Trophoblast cell (in vitro differentiated cells and primary cell): ENCODE measurements around the gene PRKACB.

ENCODE experiments used
- DNase-seq, 2 donors: peaks; one replicate each; pipeline ENCODE4 v3.0.0-alpha.2; 2016
- H2AFZ ChIP-seq: 2 replicates; pipeline ENCODE4 v1.6.1; 2013; ENCODE audit warnings: low read length, moderate library complexity, mild to moderate bottlenecking; ENCODE audit not compliant: insufficient read depth, poor library complexity
- H2AK5ac ChIP-seq: 2 replicates; pipeline ENCODE4 v1.6.1; 2013; ENCODE audit warnings: mild to moderate bottlenecking, low read length
- H2BK120ac ChIP-seq: 2 replicates; pipeline ENCODE4 v1.6.1; 2013; ENCODE audit warnings: low read length, mild to moderate bottlenecking, moderate library complexity; ENCODE audit not compliant: insufficient read depth, poor library complexity
- H2BK12ac ChIP-seq: 2 replicates; pipeline ENCODE4 v1.6.1; 2013; ENCODE audit warnings: mild to moderate bottlenecking, low read length, moderate library complexity
- H2BK5ac ChIP-seq: 2 replicates; pipeline ENCODE4 v1.6.1; 2013; ENCODE audit warnings: low read length, low read depth, moderate library complexity, mild to moderate bottlenecking; ENCODE audit not compliant: poor library complexity
- H3K14ac ChIP-seq: 2 replicates; pipeline ENCODE4 v1.6.1; 2013; ENCODE audit warnings: mild to moderate bottlenecking, low read length
- H3K18ac ChIP-seq: 2 replicates; pipeline ENCODE4 v1.6.1; 2013; ENCODE audit warnings: mild to moderate bottlenecking, low read length
- H3K23ac ChIP-seq: 2 replicates; pipeline ENCODE4 v1.6.1; 2013; ENCODE audit warnings: low read length
- H3K27ac ChIP-seq: 2 replicates; pipeline ENCODE4 v1.5.1; 2013; ENCODE audit warnings: low read depth, mild to moderate bottlenecking, inconsistent platforms, low read length, moderate library complexity
- H3K27me3 ChIP-seq: 2 replicates; pipeline ENCODE4 v1.6.1; 2013; ENCODE audit warnings: inconsistent platforms, mild to moderate bottlenecking, low read length, moderate library complexity; ENCODE audit not compliant: insufficient read depth
- H3K36me3 ChIP-seq, 2 experiments: 1 replicate in 1 of 2; 2 replicates in 1 of 2; pipeline ENCODE4 v1.6.1; 2013; ENCODE audit warnings: low read length in 2 of 2, mild to moderate bottlenecking in 2 of 2, moderate library complexity in 1 of 2; ENCODE audit not compliant: insufficient read depth in 2 of 2, control insufficient read depth in 1 of 2
- H3K4ac ChIP-seq: 2 replicates; pipeline ENCODE4 v1.6.1; 2013; ENCODE audit warnings: low read depth, mild to moderate bottlenecking, low read length, moderate library complexity
- H3K4me1 ChIP-seq, 2 experiments: 1 replicate in 1 of 2; 2 replicates in 1 of 2; pipeline ENCODE4 v1.6.1; 2013; ENCODE audit warnings: low read length in 2 of 2, mild to moderate bottlenecking in 2 of 2, moderate library complexity in 1 of 2; ENCODE audit not compliant: insufficient read depth in 2 of 2, control insufficient read depth in 1 of 2
- H3K4me2 ChIP-seq: 2 replicates; pipeline ENCODE4 v1.6.1; 2013; ENCODE audit warnings: inconsistent platforms, mild to moderate bottlenecking, low read length, moderate library complexity
- H3K4me3 ChIP-seq: 2 replicates; pipeline ENCODE4 v1.5.1; 2013; ENCODE audit warnings: mild to moderate bottlenecking, low read depth, low read length, inconsistent platforms
- H3K79me1 ChIP-seq: one replicate; pipeline ENCODE4 v1.6.1; 2013; ENCODE audit warnings: low read length
- H3K79me2 ChIP-seq: 2 replicates; pipeline ENCODE4 v1.6.1; 2013; ENCODE audit warnings: low read length, mild to moderate bottlenecking; ENCODE audit not compliant: control insufficient read depth, insufficient read depth, poor library complexity
- H3K9ac ChIP-seq: 2 replicates; pipeline ENCODE4 v1.6.1; 2013; ENCODE audit warnings: mild to moderate bottlenecking, low read length
- H3K9me3 ChIP-seq: 2 replicates; pipeline ENCODE4 v1.6.1; 2013; ENCODE audit warnings: low read depth, mild to moderate bottlenecking, control low read depth, inconsistent platforms, low read length; ENCODE audit not compliant: insufficient read depth
- H4K12ac ChIP-seq: 2 replicates; pipeline ENCODE4 v1.6.1; 2013; ENCODE audit warnings: low read depth, mild to moderate bottlenecking, low read length, moderate library complexity
- H4K8ac ChIP-seq: 2 replicates; pipeline ENCODE4 v1.6.1; 2013; ENCODE audit warnings: low read depth, mild to moderate bottlenecking, low read length, moderate library complexity
- H4K91ac ChIP-seq: one replicate; pipeline ENCODE4 v1.6.1; 2013; ENCODE audit warnings: low read depth, mild to moderate bottlenecking, low read length, moderate library complexity
- WGBS: extraction: QIAGEN DNeasy Blood & Tissue Kit; methylation state at CpG from one replicate; pipeline ENCODE4 v1.1.7; 2013; ENCODE audit warnings: missing lambda C conversion rate; ENCODE audit not compliant: insufficient read length, insufficient coverage; ENCODE audit errors: extremely low coverage; 5-methylcytosine and 5-hydroxymethylcytosine counted together

The PRKACB gene

GRCh38 chr1:84214115-84214956 lies 70.3 kb downstream of the PRKACB start:
- H3K36me3 ChIP-seq = no peaks in the 10 kb centered on the region
- no peak overlapping the region for H3K23ac ChIP-seq
- no peaks in the 10 kb centered on the region for H3K79me2 ChIP-seq
- no peak overlapping the region for H4K91ac ChIP-seq
- no CpG with 5 or more reads among the region's 8 CpGs for WGBS
- no peak overlapping the region for H2AFZ ChIP-seq
- no peaks in the 10 kb centered on the region for H3K9me3 ChIP-seq
- no peak overlapping the region for H3K4me2 ChIP-seq
- H3K18ac ChIP-seq = no peak overlapping the region
- no peak overlapping the region for H3K4me3 ChIP-seq
- no peaks in the 10 kb centered on the region for H3K4me1 ChIP-seq
- H3K79me1 ChIP-seq = no peaks in the 10 kb centered on the region
- H4K12ac ChIP-seq = no peak overlapping the region
- no peak overlapping the region for H3K14ac ChIP-seq
- no peak overlapping the region for H2AK5ac ChIP-seq
- H3K27ac ChIP-seq = no peak overlapping the region
- no peak overlapping the region for H3K9ac ChIP-seq
- no peaks in the 10 kb centered on the region for H3K27me3 ChIP-seq
- no peak overlapping the region for H2BK120ac ChIP-seq
- H3K4ac ChIP-seq = no peak overlapping the region
- H2BK5ac ChIP-seq = no peak overlapping the region
- H2BK12ac ChIP-seq = no peak overlapping the region
- no peak overlapping the region for H4K8ac ChIP-seq
- no peak for DNase-seq

- H4K12ac ChIP-seq = no peak overlapping the region
- no peak overlapping the region for H2AFZ ChIP-seq
- H3K4ac ChIP-seq = no peak overlapping the region
- no peak overlapping the region for H4K91ac ChIP-seq
- H2BK5ac ChIP-seq = no peak overlapping the region
- no peak overlapping the region for H3K4me3 ChIP-seq
- H3K14ac ChIP-seq = no peak overlapping the region
- H3K9ac ChIP-seq = no peak overlapping the region
- no peak overlapping the region for H2BK12ac ChIP-seq
- H4K8ac ChIP-seq = no peak overlapping the region
- no peaks in the 10 kb centered on the region for H3K4me1 ChIP-seq
- no peak overlapping the region for H2BK120ac ChIP-seq
- H3K79me2 ChIP-seq = no peaks in the 10 kb centered on the region
- no peaks in the 10 kb centered on the region for H3K9me3 ChIP-seq
- H3K36me3 ChIP-seq = no peaks in the 10 kb centered on the region
- no peak overlapping the region for H2AK5ac ChIP-seq
- H3K4me2 ChIP-seq = no peak overlapping the region
- no peak overlapping the region for H3K23ac ChIP-seq
- no peak for DNase-seq
- no peaks in the 10 kb centered on the region for H3K27me3 ChIP-seq
- no peak overlapping the region for H3K27ac ChIP-seq
- no peaks in the 10 kb centered on the region for H3K79me1 ChIP-seq
- H3K18ac ChIP-seq = no peak overlapping the region
Measured at GRCh38 chr1:84217239-84217638, 73.2 kb downstream of the PRKACB start.

DNA sequence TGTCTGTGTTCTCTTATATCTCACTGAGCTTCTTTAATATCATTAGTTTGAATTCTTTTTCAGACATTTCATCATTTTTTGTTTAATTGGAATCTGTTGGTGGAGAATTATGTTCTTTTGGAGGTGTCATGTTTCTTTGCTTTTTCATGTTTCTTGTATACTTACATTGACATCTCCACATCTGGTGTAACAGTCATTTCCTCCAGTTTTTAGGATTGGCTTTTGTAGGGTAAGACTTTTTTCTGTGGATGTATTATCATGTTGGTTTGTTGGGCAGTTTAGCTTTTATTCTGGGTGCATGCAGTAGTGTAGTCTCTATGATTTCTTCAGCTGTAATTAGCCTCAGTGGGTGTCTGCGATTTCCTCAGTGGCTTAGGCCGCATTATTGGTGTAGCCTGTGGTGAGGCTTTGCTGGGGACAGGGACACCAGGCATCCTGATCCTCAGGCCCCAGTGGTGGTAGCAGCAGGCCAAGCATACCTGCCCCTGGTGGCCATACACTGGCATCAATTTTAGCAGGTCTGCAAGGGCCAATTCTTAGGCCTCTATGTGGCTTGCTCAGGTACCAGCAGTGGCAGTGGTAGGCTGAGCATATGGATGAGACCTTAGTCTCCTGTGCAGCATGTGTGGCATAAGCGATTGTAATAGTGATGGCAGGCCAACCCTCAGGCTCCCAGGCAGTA lies 79.8 kb downstream of the PRKACB start:
- Histone ChIP-seq H3K79me2 (no peaks in the 10 kb centered on the region), H2AK5ac (no peak overlapping the region), H2BK120ac (no peak overlapping the region), H3K4me3 (peak overlapping the region; percentile 55), H3K36me3 (no peaks in the 10 kb centered on the region), H3K4me2 (no peak overlapping the region), H3K9me3 (no peaks in the 10 kb centered on the region), H3K79me1 (no peaks in the 10 kb centered on the region), H3K4ac (no peak overlapping the region), H3K18ac (no peak overlapping the region), H4K8ac (no peak overlapping the region), H4K12ac (no peak overlapping the region), H3K4me1 (no peaks in the 10 kb centered on the region), H2AFZ (no peak overlapping the region), H2BK12ac (no peak overlapping the region), H3K27ac (no peak overlapping the region), H3K23ac (no peak overlapping the region), H3K9ac (no peak overlapping the region), H3K14ac (no peak overlapping the region), H3K27me3 (no peaks in the 10 kb centered on the region), H2BK5ac (no peak overlapping the region), H4K91ac (no peak overlapping the region)
- no peak for DNase-seq
- WGBS = no CpG with 5 or more reads among the region's 3 CpGs

GRCh38 chr1:84224905-84225304 lies 80.8 kb downstream of the PRKACB start:
- DNase-seq = no peak
- H3K9me3 ChIP-seq = no peaks in the 10 kb centered on the region
- H3K4me1 ChIP-seq = no peaks in the 10 kb centered on the region
- H2BK120ac ChIP-seq = no peak overlapping the region
- no peak overlapping the region for H2BK12ac ChIP-seq
- no peak overlapping the region for H4K91ac ChIP-seq
- no peak overlapping the region for H3K4me2 ChIP-seq
- H3K79me1 ChIP-seq = no peaks in the 10 kb centered on the region
- no peak overlapping the region for H2AK5ac ChIP-seq
- H3K4me3 ChIP-seq = no peak overlapping the region
- H4K12ac ChIP-seq = no peak overlapping the region
- H3K18ac ChIP-seq = no peak overlapping the region
- H3K79me2 ChIP-seq = no peaks in the 10 kb centered on the region
- no peak overlapping the region for H3K14ac ChIP-seq
- no peak overlapping the region for H3K9ac ChIP-seq
- H2BK5ac ChIP-seq = no peak overlapping the region
- no CpG with 5 or more reads among the region's 1 CpG for WGBS
- no peak overlapping the region for H3K27ac ChIP-seq
- no peaks in the 10 kb centered on the region for H3K36me3 ChIP-seq
- H3K23ac ChIP-seq = no peak overlapping the region
- no peak overlapping the region for H2AFZ ChIP-seq
- no peak overlapping the region for H4K8ac ChIP-seq
- H3K4ac ChIP-seq = no peak overlapping the region
- H3K27me3 ChIP-seq = no peaks in the 10 kb centered on the region
